ENCODE results near the gene E2F6. TPM values are rescaled to one million over a fixed set of nuclear protein-coding genes. Genes with fewer than 3 reads are reported as not detected.

Gene E2F6
- total RNA-seq (2021): 21.8 and 23.6 TPM in 2 replicates
- long read RNA-seq, transcript E2F6-202 (7 exons, 3,218 nt): major isoform, 79 of 151 reads
- long read RNA-seq, transcript E2F6-206 (8 exons, 3,296 nt): minor isoform, 8 of 151 reads
- long read RNA-seq, transcript E2F6-212 (6 exons, 3,191 nt): minor isoform, 12 of 151 reads
- long read RNA-seq, transcript E2F6-205 (8 exons, 1,253 nt): minor isoform, 12 of 151 reads
- long read RNA-seq, partial matches to known transcripts: 2 of 151 reads
- long read RNA-seq, other reads (novel, unspliced or antisense): 28 of 151 reads

- peaks cover 18% of the 10 kb centered on the region; the same call in 1 of the 2 replicates for H3K79me2 ChIP-seq (ENCODE audit: insufficient read depth, low read length)
These were observed at the start of gene E2F6 for GRCh38 chr2:11465485-11466306. TSS of gene E2F6 (minus strand) at chr2:11466161. CDS start at chr2:11465879, 282 bp downstream.

More at GRCh38 chr2:11465485-11466306, at the start of gene E2F6:
- Histone ChIP-seq H3K23me2 (ENCODE audit: insufficient read length, low read depth, low read length, poor library complexity, severe bottlenecking) (peaks cover 4% of the 10 kb centered on the region), H2BK12ac (ENCODE audit: insufficient read length, low read depth, low read length) (no peak within 1 kb of the TSS), H3T11ph (ENCODE audit: low read length) (no peak within 1 kb of the TSS), H3K4me1 (ENCODE audit: insufficient read depth, low read length) (no peaks in the 10 kb centered on the region; the same call in 1 of the 2 replicates), H3K4ac (ENCODE audit: low read depth, low read length) (no peak within 1 kb of the TSS; the same call in 1 of the 2 replicates), H4K20me1 (ENCODE audit: control insufficient read depth, insufficient read depth, insufficient read length) (no peaks in the 10 kb centered on the region), H3K9ac (ENCODE audit: extremely low read depth, insufficient read length, low read length) (no peak within 1 kb of the TSS), H3K79me1 (ENCODE audit: insufficient read depth, low read depth, low read length, poor library complexity, severe bottlenecking) (peaks cover 11% of the 10 kb centered on the region), H3K14ac (ENCODE audit: insufficient read depth, low read length) (peak within 1 kb of the TSS; percentile 96), H3K23ac (ENCODE audit: insufficient read length, low read depth, low read length) (no peak within 1 kb of the TSS), H2AK5ac (ENCODE audit: insufficient read length, low read length) (no peak within 1 kb of the TSS), H2BK5ac (ENCODE audit: insufficient read length, low read length) (no peak within 1 kb of the TSS), H4K91ac (ENCODE audit: insufficient read length, low read depth, low read length) (no peak within 1 kb of the TSS), H4K5ac (ENCODE audit: insufficient read length, low read depth, low read length) (no peak within 1 kb of the TSS), H2BK15ac (ENCODE audit: low read depth, low read length) (no peak within 1 kb of the TSS), H4K8ac (replicated peaks; ENCODE audit: insufficient read length, low read depth, low read length) (no peak within 1 kb of the TSS), H3K27ac (ENCODE audit: insufficient read length, low read depth, low read length) (no peak within 1 kb of the TSS), H3K18ac (ENCODE audit: insufficient read length, low read depth, low read length) (peak within 1 kb of the TSS; percentile 96), H3K27me3 (ENCODE audit: insufficient read depth, low read length) (no peaks in the 10 kb centered on the region), H2AFZ (ENCODE audit: low read length) (no peak within 1 kb of the TSS), H3K4me2 (ENCODE audit: insufficient read depth, insufficient read length, low read length) (peak within 1 kb of the TSS; percentile 80), H2BK20ac (ENCODE audit: low read depth, low read length, poor library complexity, severe bottlenecking) (no peak within 1 kb of the TSS), H3K56ac (ENCODE audit: insufficient read length, low read depth, low read length) (no peak within 1 kb of the TSS), H2BK120ac (ENCODE audit: low read depth, low read length, poor library complexity, severe bottlenecking) (no peak within 1 kb of the TSS), H3K9me3 (ENCODE audit: control insufficient read depth, low read depth, low read length) (no peaks in the 10 kb centered on the region)
- peak within 1 kb of the TSS in 1 of 3 experiments; percentile 86; a peak in 2 of 7 replicates for H3K27ac Mint-ChIP-seq
- H3K27me3 Mint-ChIP-seq (ENCODE audit: low read depth): peaks cover 20% of the 10 kb centered on the region
- H3K4me3 Mint-ChIP-seq: peak within 1 kb of the TSS; percentile 73 to 85
- peak; percentile 93 for DNase-seq
- peaks cover 9 to 16% of the 10 kb centered on the region in 2 experiments for H3K4me1 Mint-ChIP-seq
- WGBS (ENCODE audit: extremely low coverage, insufficient read length, low lambda C conversion rate): no CpG with 5 or more reads among the region's 86 CpGs
- no peak for TF ChIP-seq CTCF (conservative IDR thresholded peaks at IDR 0.05)
- H3K9me3 Mint-ChIP-seq: peaks cover 8 to 12% of the 10 kb centered on the region in 2 experiments
- H3K36me3 Mint-ChIP-seq (ENCODE audit: insufficient read depth in 1 of 3, low read depth in 3 of 3): peaks cover 17 to 22% (median 20%) of the 10 kb centered on the region in 3 experiments

Measured in H9 (cell line).